D721Med (cell line): ENCODE results near the gene ST14.

ENCODE experiments used
- DNase-seq: peaks from one replicate; pipeline ENCODE4 v3.0.0; 2011; ENCODE audit warnings: low spot score; ENCODE audit not compliant: insufficient read length
- FAIRE-seq: peaks from 2 replicates; lab custom pipeline; 2011; peaks lifted over from hg19 to GRCh38; lab: Jason Lieb, UNC
- CTCF ChIP-seq: IDR thresholded peaks from 2 replicates; pipeline ENCODE4 v1.5.1; 2012; ENCODE audit warnings: mild to moderate bottlenecking, control low read depth; ENCODE audit not compliant: insufficient read depth; ENCODE audit errors: missing control alignments

Gene ST14

GRCh38 chr11:130163346-130164220, 4.0 kb downstream of the ST14 start:
- DNase-seq, result no peak
- no peak for FAIRE-seq
- no peak for TF ChIP-seq CTCF

- no peak for DNase-seq
- no peak for FAIRE-seq
- TF ChIP-seq CTCF, result no peak
Observed at GRCh38 chr11:130164221-130164570, 4.6 kb downstream of the ST14 start.

GRCh38 chr11:130165601-130166456, 6.2 kb downstream of the ST14 start:
- FAIRE-seq (no peak), DNase-seq (no peak)
- TF ChIP-seq CTCF, result no peak

- no peak for FAIRE-seq
- no peak for TF ChIP-seq CTCF
Observed at GRCh38 chr11:130166457-130166784, 6.8 kb downstream of the ST14 start.

GRCh38 chr11:130167146-130167545, 7.6 kb downstream of the ST14 start:
- no peak for FAIRE-seq
- TF ChIP-seq CTCF, result no peak

More at GRCh38 chr11:130166457-130166784, 6.8 kb downstream of the ST14 start:
- no peak for DNase-seq

GRCh38 chr11:130168105-130168504, 8.5 kb downstream of the ST14 start:
- no peak for FAIRE-seq
- no peak for DNase-seq

More at GRCh38 chr11:130167146-130167545, 7.6 kb downstream of the ST14 start:
- DNase-seq, result no peak

More at GRCh38 chr11:130168105-130168504, 8.5 kb downstream of the ST14 start:
- TF ChIP-seq CTCF, result no peak
